D721Med (cell line): ENCODE measurements around the gene COL9A3.

ENCODE experiments used
- DNase-seq: peaks from one replicate; pipeline ENCODE4 v3.0.0; 2011; ENCODE audit warnings: low spot score; ENCODE audit not compliant: insufficient read length
- FAIRE-seq: peaks from 2 replicates; lab custom pipeline; 2011; peaks lifted over from hg19 to GRCh38; lab: Jason Lieb, UNC
- CTCF ChIP-seq: IDR thresholded peaks from 2 replicates; pipeline ENCODE4 v1.5.1; 2012; ENCODE audit warnings: mild to moderate bottlenecking, control low read depth; ENCODE audit not compliant: insufficient read depth; ENCODE audit errors: missing control alignments

The COL9A3 gene

GRCh38 chr20:62826646-62827310, 9.9 kb downstream of the COL9A3 start:
- DNase-seq (no peak), FAIRE-seq (no peak)
- no peak for TF ChIP-seq CTCF

DNA sequence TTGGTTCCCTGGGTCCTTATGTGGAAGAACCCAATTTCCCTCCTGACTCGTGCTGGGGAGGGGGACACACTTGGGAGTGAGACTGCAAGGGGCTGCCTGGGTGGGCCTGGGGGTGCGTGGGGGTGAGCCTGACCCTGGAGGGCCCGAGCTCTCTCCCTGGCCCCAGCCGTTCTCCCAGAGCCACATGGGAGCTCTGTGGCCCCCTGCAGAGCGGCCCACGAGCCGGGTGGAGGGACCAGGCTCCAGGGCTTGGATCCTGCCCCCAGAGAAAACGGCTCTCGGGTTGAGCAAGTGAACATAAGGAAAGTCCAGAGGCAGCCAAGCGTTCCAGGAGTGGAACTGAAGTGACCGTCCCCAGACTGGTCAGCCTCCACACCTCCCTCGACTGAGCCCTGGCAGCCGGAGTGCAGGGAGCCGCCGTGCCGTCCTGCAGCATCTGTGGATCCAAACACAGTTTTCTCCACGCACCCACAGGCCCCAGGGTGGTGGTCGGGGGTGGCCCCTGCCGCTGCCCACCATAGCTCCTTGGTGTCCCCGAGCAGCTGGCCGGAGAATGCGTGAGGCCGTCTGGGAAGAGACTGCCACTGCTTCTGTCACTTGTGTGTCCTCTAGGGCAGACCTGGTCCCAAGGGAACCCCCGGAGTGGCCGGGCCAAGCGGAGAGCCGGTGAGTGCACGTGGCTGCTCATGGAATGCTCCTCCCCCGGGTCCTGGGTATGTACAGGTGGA, 10.6 kb downstream of the COL9A3 start:
- FAIRE-seq (no peak), DNase-seq (no peak)
- TF ChIP-seq CTCF = no peak

- FAIRE-seq (no peak), DNase-seq (no peak)
- TF ChIP-seq CTCF = no peak
Measured at GRCh38 chr20:62828051-62828450, 11.2 kb downstream of the COL9A3 start.

DNA sequence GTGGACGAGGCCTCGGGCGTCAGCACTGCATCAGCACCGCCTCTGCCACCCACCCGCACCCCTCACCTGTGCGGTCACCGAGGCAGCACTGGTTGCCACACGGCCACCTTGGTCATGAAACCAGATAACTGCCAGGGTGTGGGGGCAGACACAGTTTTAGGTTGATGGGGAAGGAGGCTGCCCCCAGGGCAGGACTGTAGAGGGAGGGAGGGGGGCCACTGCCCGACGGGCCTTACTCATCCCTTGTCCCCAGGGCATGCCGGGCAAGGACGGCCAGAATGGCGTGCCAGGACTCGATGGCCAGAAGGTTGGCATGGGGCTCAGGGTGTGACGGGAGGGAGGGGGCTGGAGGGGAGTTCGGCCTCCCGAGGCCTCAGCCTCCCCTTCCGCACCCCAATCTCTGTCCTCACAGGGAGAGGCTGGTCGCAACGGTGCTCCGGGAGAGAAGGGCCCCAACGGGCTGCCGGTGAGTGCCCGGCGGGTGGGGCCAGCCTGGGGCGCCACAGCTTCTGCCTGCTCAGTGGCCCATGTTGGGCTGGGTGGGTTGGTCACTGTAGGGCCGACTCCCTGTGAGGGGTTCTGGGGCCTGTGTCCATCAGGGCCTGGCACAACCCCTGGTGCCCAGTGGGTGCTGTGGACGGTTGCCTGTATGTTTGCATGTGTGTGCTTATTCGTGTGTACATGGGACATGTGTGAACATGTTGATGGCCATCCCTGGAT, 11.8 kb downstream of the COL9A3 start:
- no peak for TF ChIP-seq CTCF
- no peak for FAIRE-seq
- DNase-seq = no peak

GRCh38 chr20:62829231-62830230, 12.7 kb downstream of the COL9A3 start:
- FAIRE-seq (no peak), DNase-seq (no peak)
- no peak for TF ChIP-seq CTCF

DNA sequence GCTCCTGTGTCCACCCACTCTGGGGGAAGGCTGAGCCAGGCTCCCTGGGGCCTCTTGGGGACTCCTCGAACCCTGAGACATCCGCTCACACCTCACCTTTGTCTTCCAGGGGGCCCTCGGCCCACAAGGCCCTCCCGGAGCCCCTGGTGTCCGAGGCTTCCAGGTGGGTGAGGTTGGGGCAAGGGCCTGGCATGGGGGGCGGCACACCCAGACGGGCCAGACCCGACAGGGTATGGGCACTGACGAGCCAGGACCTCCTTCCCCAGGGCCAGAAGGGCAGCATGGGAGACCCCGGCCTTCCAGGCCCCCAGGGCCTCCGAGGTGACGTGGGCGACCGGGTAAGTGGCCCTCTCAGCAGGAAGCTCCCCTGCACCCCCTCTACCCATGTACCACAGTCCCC, 13.4 kb downstream of the COL9A3 start:
- no peak for FAIRE-seq
- no peak for TF ChIP-seq CTCF

More for the DNA sequence above, 13.4 kb downstream of the COL9A3 start:
- DNase-seq = no peak
